GM19193 (cell line): ENCODE measurements around the gene UQCC2.

ENCODE experiments used
- POLR2A ChIP-seq: IDR thresholded peaks from 4 replicates; pipeline ENCODE4 v1.6.1; 2011; ENCODE audit not compliant: insufficient read depth, insufficient read length; ENCODE audit errors: extremely low read depth

The UQCC2 gene

GRCh38 chr6:33654831-33655554 is 56.5 kb downstream of the UQCC2 start:
- TF ChIP-seq POLR2A, result no peak

DNA sequence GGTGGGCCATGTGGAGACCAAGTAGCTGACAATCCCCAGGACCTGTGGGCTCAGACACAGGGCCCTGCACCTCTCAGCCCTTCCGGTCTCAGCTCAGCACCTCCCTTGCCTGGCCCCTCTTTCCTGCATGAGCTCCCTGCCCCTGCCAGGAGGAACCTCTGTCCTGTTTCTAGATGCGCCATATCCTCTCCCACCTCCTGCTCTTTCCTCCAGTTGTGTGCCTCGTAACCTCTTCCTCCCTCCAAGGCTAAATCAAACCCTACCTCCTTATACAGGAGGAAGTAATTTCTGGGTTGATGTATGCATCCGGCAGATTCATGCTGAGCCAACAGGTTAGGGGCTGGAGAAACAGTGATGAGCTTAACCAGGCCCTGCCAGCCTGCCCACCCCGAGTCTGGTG is 59.5 kb downstream of the UQCC2 start:
- TF ChIP-seq POLR2A, result no peak

GRCh38 chr6:33651403-33651802 is 60.1 kb downstream of the UQCC2 start:
- TF ChIP-seq POLR2A, result no peak
